ENCODE results near the gene FAF2. TPM values are rescaled to one million over a fixed set of nuclear protein-coding genes. Genes with fewer than 3 reads are reported as not detected.

Gene FAF2
- total RNA-seq, 4 donors from 2014 or later = 12.3 to 47.8 (median 32.5) TPM

DNA sequence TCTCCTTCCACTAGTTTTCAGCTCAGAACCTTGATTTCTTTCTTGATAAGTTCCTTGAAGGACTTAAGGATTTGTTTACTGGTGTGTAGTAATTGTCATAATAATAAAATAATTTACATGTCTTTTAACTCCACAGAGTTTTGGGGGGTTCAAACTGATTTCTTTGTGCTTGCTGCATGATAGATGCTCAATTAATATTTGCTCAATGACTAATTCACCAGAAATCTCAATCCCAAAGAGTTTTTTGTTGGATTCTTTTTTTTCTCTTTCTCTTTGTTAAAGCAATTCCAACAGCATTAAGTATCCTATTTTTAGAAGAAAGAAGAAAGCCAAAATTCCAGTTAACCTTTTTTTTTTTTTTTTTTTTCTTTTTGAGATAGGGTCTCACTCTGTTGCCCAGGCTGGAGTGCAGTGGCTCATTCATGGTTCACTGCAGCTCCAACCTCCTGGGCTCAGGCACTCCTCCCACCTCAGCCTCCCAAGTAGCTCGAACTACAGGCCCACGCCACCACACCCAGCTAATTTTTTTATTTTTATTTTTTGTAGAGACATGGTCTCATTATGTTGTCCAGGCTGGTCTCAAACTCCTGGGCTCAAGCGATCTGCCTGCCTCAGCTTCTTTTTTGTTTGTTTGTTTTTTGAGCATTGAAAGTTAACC is 10.8 kb downstream of the FAF2 start:
- no peak overlapping the region for H3K4me3 ChIP-seq
- no peak overlapping the region for H3K27ac ChIP-seq
- TF ChIP-seq POLR2A (IDR thresholded peaks at IDR 0.05) = no peak
- TF ChIP-seq CTCF (IDR thresholded peaks at IDR 0.05) = no peak
- H3K27me3 ChIP-seq = no peaks in the 10 kb centered on the region
- DNase-seq = no peak
- H3K36me3 ChIP-seq = no peaks in the 10 kb centered on the region
- peaks cover 0 to 3% of the 10 kb centered on the region in 2 donors for H3K4me1 ChIP-seq
- H3K9me3 ChIP-seq = no peaks in the 10 kb centered on the region
- intact Hi-C loops (cut with DNase I; ENCODE audit: low total_unique reads) = no loop called here

- no peaks in the 10 kb centered on the region for H3K27me3 ChIP-seq
- intact Hi-C loops (cut with DNase I; ENCODE audit: low total_unique reads) = no loop called here
- peaks cover 0 to 3% of the 10 kb centered on the region in 2 donors for H3K4me1 ChIP-seq
- TF ChIP-seq POLR2A (IDR thresholded peaks at IDR 0.05) (no peak), CTCF (IDR thresholded peaks at IDR 0.05) (no peak)
- no peak for DNase-seq
- H3K4me3 ChIP-seq = no peak overlapping the region
- no peaks in the 10 kb centered on the region for H3K36me3 ChIP-seq
- no peaks in the 10 kb centered on the region for H3K9me3 ChIP-seq
- H3K27ac ChIP-seq = no peak overlapping the region
Observed at GRCh38 chr5:176461349-176461748, 13.2 kb downstream of the FAF2 start.

- no peak for TF ChIP-seq POLR2A (IDR thresholded peaks at IDR 0.05)
- no peak for TF ChIP-seq CTCF (IDR thresholded peaks at IDR 0.05)
- H3K36me3 ChIP-seq = no peaks in the 10 kb centered on the region
- H3K4me1 ChIP-seq = no peaks in the 10 kb centered on the region
- H3K27ac ChIP-seq = no peak overlapping the region
- H3K27me3 ChIP-seq = no peaks in the 10 kb centered on the region
- no peak overlapping the region for H3K4me3 ChIP-seq
- intact Hi-C loops (cut with DNase I; ENCODE audit: low total_unique reads) = no loop called here
- no peak for DNase-seq
- no peaks in the 10 kb centered on the region for H3K9me3 ChIP-seq
Observed at GRCh38 chr5:176463113-176463764, 15.1 kb downstream of the FAF2 start.

DNA sequence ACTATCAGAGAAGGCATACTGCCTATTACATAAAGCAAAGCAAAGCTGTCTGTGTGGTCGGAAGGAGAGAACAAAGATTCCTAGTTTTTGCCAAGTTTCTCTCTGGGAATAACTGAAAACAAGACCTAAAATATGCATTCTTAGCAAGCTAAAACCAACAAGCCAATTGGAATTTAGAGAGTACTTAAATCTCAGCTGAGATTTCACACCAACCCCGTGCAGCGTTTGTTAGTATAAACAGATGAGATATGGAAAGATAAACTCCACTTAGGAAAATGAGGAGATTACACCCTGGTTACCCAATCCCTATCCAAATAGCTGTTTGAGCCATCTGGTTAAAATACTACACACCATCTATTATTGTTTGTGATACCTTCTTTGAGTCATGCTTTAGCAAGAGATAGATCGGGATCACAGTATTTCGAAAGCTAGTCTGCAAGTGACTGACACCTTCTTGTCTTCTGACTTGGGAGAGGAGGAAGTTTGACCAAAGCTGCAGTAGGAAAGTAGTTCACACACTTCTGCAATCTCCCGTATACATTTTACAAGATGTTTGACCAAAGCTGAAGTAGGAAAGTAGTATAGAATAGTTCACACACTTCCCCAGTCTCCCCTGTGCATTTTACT is 18.2 kb downstream of the FAF2 start:
- no peaks in the 10 kb centered on the region for H3K27me3 ChIP-seq
- TF ChIP-seq CTCF (IDR thresholded peaks at IDR 0.05) (no peak), POLR2A (IDR thresholded peaks at IDR 0.05) (no peak)
- no peak overlapping the region for H3K27ac ChIP-seq

DNA sequence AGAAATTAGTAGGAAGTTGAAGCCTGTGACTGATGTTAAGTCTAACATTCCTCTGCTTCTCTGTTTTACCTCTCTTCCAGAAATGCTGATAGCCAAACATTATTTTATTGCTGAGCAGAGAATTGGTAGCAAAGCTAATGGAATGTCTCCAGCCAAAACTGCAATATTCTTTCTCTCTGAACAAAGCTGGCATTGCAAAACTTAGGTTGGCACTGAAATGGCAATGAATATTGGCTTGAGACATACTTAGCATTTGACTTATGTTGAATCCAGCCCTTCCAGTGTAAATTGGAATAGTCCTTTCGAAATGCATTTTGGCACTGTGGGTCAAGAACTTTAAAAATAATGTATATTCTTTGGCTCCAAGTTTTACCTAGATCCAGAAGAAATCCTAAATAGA is 21.1 kb downstream of the FAF2 start:
- no peaks in the 10 kb centered on the region for H3K9me3 ChIP-seq
- no peak for DNase-seq
- intact Hi-C loops (cut with DNase I; ENCODE audit: low total_unique reads) = no loop called here
- no peak overlapping the region for H3K27ac ChIP-seq
- TF ChIP-seq CTCF (IDR thresholded peaks at IDR 0.05) (no peak), POLR2A (IDR thresholded peaks at IDR 0.05) (no peak)
- H3K27me3 ChIP-seq = no peaks in the 10 kb centered on the region
- H3K4me1 ChIP-seq = no peaks in the 10 kb centered on the region
- no peak overlapping the region for H3K4me3 ChIP-seq
- H3K36me3 ChIP-seq = no peaks in the 10 kb centered on the region

More for the DNA sequence above, 18.2 kb downstream of the FAF2 start:
- Histone ChIP-seq H3K4me1 (no peaks in the 10 kb centered on the region), H3K9me3 (no peaks in the 10 kb centered on the region), H3K4me3 (no peak overlapping the region), H3K36me3 (no peaks in the 10 kb centered on the region)
- intact Hi-C loops (cut with DNase I; ENCODE audit: low total_unique reads) = no loop called here
- DNase-seq = no peak
